SHP77 (cell line): Measurements from ENCODE around the gene ABCA10.
"Not testable (repeated sequence)": the region's sequence is repeated elsewhere in the genome, so short reads cannot be mapped to it uniquely, and the experiment has no call there.

Experiments
- DNase-seq, 2 experiments: peaks; one replicate each; lab custom pipeline; 2025; lab: John Stamatoyannopoulos, UW

ABCA10 gene

DNA sequence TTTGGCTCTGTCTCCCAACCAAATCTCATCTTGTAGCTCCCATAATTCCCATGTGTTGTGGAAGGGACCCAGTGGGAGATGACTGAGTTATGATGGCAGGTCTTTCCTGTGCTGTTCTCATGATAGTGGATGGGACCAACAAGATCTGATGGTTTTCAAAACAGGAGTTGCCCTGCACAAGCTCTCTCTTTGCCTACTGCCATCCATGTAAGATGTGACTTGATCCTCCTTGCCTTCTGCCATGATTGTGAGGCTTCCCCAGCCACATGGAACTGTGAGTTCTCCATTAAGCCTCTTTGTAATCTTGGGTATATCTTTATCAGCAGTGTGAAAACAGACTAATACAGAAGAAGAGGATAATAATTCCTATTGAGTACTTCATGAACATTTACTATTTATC is 60.0 kb downstream of the ABCA10 start:
- not testable (repeated sequence) for DNase-seq

DNA sequence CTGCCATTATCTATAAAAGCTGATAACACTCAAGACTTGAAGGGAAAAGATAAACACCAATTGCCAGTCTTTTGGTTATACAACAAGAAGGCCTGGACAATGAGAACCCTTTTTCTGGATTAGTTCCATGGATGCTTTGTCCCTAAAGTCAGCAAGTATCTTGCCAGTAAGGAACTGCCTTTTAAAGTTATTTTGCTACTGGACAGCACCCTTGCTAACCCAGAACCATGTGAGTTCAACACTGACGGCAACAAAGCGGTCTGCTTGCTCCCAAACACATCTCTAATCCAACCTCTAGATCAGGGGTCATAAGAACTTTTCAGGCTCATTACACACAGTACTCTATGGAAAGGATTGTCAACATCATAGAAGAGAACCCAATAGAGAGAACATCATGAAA is 61.7 kb downstream of the ABCA10 start:
- DNase-seq: no peak

DNA sequence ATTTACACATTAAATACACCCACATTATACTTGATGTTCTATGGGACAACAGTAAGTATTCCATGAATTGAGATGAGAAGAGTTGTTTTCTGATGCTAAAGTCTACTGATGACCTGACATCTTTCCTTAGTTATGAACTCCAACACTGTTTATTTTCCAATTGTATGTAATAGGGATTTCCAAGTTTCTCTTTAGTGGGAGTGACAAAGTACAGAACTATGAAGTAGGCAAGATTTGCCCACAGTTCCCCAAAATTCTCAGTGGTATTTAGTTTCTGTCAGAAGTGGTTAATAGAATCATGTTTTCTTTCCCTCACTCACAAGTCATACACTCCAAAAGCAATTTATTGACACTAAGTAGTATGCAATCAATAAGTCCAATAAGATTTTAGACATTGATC is 64.4 kb downstream of the ABCA10 start:
- no peak for DNase-seq

DNA sequence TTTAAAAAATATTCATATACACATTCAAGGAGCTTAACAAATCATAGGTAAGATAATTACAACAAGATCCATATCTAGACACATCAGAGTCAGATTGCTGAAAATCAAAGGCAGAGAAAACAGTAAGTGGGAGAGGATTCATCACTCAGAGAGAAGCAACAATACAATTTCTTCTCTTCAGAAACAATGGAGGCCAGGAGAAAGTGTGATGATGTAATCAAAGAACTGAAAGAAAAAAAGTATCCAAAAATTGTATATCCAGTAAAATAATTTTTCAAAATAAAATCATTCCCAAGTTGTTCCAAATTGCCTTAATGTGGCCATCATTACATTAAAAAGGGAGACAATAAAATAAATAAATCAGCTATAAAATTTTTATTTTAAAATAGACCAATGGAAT is 69.2 kb downstream of the ABCA10 start:
- no peak for DNase-seq

DNA sequence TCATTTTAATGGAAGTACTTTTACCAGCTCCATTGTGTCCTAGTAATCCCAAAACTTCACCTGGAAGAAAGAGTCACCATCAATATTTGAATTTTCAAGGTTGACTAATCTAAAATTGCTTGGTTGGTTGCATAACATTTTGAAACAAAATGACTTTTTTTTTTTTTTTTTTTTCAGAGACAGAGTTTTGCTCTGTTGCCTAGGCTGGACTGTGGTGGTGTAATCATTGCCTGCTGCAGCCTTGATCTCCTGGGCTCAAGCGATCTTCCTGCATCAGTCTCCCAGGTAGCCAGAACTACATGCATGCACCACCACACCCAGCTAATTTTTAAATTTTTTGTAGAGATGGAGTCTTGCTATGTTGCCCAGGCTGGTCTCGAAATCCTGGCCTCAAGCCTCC is 74.4 kb downstream of the ABCA10 start:
- no peak for DNase-seq

DNA sequence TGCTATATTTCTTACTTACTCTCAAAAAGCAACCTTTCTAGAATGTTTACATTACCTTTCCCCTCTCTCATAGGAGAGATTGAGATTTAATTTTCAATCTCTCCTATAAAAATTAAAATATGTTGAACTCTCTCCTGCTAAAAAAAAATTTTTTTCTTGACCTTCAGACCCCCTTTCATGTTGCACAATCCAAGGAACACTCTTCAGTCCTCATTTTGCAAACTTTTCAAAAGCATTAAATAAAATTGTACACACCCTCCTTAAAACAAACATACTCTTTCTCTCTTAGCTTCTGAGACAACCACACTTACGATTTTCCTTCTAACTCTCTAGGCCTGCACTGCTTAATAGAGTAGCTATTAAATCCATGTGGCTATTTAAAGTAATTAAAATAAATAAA is 78.3 kb downstream of the ABCA10 start:
- no peak for DNase-seq

DNA sequence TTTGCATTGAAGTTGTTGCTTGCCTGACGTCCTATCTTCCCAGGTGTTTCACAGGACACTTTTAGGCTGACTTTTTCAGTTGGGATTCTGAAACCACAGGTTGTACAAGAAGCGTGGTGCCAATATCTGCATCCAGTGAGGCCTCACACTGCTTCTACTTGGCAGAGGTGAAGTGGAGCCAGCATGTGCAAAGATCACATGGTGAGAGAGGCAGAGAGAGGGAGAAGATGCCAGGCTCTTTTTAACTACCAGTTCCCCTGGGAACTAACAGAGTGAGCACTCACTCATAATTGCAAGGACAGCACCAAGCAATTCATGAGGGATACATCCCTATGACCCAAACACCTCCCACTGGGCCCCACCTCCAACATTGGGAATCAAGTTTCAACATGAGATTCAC is 81.2 kb downstream of the ABCA10 start:
- no peak for DNase-seq

DNA sequence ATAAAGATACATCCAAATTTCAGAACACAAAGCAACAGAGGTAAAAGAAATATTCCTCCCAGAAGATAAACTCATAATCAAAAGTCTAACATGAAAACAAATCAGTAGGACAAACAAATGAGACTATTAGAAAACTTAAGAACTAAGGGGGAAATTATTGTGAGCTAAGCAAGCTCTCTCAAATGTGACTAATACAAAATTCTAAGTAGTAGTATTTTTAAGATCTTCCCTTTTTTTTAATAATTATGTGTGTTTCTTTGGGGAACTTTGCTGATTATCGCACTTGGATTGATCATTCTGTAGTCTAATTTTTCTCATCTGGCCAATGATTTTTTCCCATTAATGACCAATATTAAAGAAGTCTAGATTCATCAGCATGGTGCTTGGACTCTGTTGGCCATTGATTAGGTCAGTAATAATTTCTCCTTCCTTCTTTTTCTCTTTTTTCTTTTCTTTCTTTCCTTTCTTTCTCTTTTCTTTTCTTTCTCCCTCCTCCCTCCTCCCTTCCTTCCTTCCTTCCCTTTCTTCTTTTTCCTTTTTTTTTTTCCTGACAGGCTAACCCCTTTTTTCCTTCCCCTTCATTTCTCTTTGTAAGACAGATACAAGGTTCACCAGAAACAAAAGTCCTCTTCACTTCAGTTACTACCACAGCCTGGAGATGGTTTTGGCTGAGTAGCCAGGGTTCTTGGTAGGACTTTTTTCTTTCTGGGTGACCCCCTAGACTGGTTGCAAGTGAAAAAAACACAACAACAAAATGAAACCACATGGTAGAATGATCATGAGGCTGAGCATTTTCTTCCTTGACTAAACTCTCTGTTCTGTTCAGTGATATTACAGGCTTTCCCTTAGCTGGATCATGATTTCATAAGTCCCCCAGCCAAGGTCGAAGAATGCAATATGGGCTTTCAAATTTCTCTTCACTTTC is 84.0 kb downstream of the ABCA10 start:
- DNase-seq: no peak

DNA sequence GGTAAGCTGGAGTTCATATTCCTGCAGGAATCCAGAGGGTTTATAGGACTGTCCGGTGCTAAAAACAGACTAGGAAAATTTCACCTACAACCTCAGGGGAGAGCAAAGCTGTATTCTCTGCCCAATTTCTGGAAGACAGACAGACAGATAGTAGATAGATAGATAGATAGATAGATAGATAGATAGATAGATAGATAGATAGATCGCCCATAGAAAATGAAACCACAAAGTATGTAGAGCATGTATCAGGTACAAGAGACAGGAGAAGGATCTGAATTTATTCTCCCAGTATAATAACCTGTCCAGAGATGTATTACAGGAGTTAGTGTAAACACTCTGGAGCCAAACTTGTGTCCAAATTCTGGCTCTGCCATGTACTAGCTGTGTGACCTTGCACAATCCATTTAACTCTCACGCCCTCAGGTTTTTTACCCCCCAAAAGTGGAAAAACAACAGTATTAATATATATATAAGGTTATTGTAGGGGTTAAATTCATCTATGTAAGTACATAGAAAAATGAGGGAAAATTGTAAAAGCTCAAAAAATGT is 84.9 kb downstream of the ABCA10 start:
- DNase-seq: no peak

DNA sequence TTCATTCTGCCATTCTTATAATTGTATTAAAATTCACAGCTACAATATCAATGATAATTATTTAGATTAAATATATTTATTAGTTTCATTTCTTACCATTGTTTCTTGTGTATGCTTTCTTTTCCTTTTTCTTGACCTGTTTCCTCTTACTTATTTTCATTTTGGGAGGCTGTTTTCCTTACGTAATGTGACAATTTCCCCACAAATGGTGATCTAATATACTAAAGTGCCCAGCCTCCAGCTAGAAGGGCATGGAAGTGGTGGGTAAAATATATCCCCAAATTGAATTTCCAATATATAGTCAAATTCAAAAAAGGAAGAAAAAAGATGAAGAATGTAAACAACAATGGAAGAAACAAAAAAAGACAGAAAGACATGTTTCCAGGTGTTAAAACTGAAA is 85.5 kb downstream of the ABCA10 start:
- no peak for DNase-seq

DNA sequence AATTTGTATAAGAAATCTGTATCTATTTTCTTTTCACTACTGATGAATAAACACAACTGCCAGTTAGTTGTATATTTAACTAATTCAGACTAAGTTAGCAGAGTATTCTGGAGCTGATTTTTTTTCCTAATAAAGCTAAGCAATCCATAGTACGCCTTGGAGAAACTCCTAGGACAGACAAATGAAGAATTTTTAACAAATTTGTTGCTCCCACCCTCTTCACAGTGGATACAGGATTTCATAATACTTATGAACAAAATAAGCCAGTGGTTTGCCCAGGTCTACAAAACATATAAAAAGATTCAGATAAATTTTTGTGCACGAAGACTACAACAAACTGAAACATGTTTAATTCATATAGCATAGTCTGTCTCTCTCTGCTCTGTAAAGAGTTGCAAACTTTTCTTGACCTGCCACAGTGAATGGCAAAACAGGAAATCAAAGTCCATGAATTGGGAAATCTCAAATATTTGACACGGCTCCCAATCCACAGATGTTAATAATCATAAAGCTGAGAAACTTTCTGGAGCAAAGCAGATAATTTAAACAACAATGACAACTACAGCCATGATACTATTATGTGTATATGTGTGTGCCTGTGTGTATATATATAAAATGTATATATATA is 86.3 kb downstream of the ABCA10 start:
- no peak for DNase-seq

DNA sequence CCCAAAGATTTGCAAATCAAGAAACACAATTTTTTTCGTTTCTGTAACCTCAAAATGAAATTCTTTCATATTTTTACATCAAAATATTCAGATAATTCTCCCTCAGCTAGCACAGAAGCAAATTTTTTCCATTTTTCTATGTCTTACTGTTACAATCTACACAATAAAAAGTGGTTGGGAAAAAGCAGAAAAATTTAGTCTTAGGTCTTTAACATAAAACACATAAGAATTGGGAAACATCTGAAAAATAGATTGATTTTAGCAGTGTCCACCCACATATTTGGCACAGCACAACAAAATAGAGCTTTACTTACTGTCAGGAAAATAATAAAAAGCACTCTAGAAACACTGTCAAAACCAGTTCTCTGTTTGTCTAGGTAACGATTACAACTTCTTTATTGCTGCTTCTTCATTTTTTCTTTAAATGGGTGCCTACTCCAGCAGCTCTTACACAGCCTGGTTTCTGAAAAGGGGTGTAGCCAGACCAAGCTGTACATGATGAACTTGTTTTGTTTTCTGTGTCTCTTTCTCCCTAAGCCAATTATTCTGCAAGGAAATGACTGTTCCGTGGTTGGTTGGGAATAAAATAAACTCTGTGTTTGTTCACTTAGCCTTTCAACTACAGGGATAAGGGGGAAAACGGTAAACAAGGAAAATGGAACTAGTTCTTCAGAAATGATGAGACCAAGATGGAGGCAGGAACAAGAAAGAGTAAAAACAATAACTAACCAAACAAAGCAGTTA is 87.0 kb downstream of the ABCA10 start, which contains the start of gene ABCA6:
Gene ABCA6 (minus strand): TSS at position 465 of the 744 bp plus-strand sequence. CDS start 1,192 bp downstream, outside the sequence.
- no peak for DNase-seq

DNA sequence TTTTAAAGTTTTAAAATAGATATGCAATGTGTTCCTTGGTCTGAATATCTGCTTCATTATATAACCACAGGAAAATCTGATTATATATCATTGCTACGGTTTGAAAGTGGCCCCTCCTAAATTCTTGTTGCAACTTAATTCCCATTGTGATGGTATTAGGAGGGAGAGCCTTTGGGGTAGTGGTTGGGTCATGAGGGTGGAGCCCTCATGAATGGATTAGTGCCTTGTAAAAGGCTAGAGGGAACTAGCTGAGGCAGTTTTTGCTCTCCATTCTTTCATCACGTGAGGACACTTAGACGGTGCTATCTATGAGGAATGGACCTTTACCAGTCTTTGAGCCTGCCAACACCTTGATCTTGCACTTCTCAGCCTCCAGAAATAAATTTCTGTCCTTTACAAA is 94.5 kb downstream of the ABCA10 start:
- no peak for DNase-seq

DNA sequence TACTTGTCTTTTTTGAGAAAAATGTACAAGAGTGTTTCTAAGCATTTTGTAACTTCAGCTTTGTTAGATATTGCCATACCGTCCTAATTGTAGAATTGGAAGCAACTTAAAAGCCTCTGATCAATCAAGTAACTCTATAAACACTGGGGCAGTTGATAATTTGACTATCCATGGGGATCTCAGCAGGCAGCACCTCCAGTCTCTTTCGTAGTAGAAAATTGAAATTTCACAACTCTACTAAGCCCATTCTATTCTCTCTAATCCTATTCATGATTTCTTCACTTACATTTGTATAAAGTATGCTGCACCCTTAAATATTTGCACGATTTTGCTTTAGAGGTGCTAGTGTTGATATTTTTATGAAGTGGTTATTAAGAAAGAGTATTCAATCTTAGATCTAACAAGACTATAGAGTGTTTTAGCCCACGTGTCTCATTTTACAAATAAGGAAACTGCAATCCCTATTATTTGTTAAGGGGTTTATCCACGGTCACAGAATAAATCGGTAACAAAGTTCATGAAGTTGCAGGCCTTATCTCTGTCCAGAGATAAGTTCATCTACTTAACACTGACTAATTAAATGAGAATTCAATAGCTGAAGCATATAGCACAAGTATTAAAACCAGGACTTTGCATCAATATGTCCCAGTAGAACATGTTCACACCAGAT is 97.9 kb downstream of the ABCA10 start:
- no peak for DNase-seq

DNA sequence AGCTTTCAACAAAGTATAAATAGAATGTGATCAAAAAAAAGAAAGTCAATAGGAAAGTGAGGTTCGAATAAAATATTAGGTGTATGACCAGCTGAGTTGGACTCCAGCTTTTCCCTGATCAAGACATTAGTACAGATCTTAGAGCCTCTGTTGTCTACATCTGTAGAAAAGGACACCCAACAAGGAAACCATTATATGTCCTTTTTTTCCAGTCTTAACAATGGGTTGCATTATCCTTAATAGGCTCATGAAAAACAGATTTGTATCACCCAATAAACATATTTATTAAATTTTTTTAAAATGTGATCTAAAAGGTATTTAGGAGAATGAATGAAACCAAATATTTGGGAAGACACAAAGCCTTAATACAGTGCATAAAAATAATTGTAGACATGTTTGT is 105.0 kb downstream of the ABCA10 start:
- no peak for DNase-seq

DNA sequence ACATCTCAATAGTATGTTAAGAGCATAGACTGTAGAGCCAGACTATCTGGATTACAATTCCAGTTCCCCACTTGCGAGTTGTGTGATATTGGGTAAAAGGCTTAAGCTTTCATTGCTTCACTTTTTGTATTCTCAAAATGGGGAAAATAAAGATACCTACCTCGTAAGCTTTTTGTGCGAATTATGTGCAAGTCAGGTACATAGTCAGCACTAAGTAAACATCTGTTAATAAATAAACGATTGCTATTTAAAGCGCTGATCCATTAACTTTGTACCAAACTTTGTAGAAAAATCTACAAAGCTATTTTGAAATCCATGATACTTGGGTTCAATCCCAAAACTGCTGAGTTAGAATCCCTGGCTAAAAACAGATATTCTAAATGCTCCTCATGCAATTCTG is 106.6 kb downstream of the ABCA10 start:
- DNase-seq: no peak

DNA sequence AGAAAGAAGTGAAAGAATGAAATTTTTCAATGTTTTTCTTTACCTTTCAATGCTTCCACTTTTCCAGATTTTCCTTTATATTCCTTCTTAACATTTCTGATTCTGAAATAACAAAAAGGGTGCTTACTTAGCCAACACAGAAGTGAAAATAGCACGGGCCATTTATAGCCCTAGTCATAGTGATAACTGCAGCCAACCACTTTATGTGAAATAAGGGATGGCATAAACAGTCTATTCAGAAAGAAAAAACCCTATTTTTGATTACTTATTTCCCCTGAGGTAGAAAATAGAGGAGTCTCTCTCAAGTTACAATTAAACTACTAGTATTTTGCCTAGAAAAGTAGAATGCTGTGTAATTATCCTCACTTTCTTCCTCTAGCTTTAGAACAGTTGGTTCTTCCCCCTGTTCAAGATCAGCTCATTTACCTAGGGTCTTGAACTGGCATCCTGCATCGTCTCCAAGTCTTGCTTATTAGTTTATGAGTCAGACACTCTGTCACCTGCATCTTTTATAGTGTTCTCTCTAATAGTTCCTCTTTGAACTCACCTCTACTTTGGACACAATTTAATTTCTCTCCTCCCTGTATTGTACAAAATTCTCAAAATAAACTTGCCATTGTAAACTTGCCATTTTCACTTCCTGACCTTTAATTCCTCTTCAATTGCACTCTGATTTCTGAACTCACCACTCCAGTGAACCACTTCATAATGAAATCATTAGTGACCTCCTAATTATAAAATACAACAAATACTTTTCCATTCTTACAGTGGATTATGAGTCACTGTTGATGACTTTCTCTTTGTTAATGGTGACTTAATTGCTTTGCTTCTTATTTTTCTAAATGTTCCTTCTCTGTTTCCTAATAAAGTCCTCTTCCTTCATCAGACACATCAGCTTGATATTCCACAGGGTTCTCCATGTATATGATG is 110.5 kb downstream of the ABCA10 start:
- no peak for DNase-seq

DNA sequence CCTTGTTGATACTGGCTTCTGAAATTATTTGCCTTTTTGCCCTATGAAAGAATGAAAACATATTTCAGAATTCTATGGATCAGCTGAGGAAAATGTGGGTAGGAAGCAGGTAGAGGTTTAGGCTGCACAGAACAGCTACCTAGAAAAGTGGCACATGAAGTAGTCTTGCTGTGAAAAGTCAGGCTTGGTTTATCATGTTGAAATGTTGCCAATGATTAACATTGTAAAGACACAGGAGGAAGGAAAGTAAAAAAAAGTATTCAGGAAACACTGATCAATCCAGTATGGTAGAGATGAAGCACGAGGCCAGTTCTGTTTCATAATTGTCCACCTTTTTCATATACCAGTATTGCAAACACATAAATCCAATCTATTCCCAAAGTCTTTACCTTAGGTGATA is 116.8 kb downstream of the ABCA10 start:
- DNase-seq: no peak

DNA sequence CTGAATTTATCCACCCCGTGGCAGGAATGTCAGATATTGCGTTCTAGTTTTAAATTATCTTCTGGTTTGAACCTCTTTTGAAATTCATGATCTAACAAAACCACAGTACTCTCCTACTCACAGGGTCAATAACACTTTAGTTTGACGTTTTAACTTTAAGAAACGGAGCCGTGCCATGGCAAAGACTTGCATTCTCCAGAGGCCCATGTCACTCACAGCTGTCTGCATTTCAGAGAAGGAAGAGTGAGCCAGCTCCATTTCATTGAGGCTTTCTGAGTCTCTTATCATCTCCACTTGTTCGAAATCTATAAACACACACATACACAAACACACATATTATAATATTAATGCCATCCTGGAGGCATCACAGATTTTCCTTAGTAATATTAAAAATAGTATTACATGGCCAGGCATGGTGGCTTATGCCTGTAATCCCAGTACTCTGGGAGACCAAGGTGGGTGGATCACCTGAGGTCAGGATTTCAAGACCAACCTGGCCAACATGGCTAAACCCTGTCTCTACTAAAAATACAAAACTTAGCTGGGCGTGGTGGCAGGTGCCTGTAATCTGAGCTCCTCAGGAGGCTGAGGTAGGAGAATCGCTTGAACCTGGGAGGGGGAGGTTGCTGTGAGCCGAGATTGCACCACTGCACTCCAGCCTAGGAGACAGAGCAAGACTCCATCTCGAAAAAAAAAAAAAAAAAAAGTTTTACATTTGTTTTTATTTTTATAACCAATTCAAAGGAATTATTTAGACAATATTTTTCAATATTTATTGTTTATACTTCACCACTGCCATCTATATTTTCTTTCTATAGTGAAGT is 122.5 kb downstream of the ABCA10 start:
- DNase-seq: no peak
